ENCODE measurements around the gene STX11. TPM values are rescaled to one million over a fixed set of nuclear protein-coding genes. Genes with fewer than 3 reads are reported as not detected.

STX11 gene
- total RNA-seq, 1 experiment from 2014 or later, result 0.17 TPM

DNA sequence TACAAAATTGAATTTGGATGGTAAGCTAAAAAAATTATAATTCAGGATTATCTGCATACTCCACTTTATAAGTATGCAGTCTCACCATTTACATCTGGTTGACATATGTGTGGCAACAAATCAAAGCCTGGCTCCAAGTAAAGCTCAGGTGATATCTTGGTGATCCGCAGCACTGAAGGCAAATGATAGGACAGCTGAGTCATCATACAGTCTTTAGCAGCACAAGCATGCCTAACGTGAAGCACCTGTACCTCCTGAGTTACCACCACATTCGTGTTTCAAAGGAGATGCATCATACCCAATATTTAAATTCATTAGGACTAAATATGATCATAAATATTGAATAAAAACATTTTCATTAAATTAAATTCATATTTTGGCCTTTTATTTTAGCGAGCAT, 11.8 kb upstream of the STX11 start (continued):
- TF ChIP-seq, protein P1, sequence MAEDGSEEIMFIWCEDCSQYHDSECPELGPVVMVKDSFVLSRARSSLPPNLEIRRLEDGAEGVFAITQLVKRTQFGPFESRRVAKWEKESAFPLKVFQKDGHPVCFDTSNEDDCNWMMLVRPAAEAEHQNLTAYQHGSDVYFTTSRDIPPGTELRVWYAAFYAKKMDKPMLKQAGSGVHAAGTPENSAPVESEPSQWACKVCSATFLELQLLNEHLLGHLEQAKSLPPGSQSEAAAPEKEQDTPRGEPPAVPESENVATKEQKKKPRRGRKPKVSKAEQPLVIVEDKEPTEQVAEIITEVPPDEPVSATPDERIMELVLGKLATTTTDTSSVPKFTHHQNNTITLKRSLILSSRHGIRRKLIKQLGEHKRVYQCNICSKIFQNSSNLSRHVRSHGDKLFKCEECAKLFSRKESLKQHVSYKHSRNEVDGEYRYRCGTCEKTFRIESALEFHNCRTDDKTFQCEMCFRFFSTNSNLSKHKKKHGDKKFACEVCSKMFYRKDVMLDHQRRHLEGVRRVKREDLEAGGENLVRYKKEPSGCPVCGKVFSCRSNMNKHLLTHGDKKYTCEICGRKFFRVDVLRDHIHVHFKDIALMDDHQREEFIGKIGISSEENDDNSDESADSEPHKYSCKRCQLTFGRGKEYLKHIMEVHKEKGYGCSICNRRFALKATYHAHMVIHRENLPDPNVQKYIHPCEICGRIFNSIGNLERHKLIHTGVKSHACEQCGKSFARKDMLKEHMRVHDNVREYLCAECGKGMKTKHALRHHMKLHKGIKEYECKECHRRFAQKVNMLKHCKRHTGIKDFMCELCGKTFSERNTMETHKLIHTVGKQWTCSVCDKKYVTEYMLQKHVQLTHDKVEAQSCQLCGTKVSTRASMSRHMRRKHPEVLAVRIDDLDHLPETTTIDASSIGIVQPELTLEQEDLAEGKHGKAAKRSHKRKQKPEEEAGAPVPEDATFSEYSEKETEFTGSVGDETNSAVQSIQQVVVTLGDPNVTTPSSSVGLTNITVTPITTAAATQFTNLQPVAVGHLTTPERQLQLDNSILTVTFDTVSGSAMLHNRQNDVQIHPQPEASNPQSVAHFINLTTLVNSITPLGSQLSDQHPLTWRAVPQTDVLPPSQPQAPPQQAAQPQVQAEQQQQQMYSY (CRISPR knock-in tag; IDR thresholded peaks at IDR 0.05), result no peak
- no peak for TF ChIP-seq ZNF138 (CRISPR knock-in tag; conservative IDR thresholded peaks at IDR 0.05)

DNA sequence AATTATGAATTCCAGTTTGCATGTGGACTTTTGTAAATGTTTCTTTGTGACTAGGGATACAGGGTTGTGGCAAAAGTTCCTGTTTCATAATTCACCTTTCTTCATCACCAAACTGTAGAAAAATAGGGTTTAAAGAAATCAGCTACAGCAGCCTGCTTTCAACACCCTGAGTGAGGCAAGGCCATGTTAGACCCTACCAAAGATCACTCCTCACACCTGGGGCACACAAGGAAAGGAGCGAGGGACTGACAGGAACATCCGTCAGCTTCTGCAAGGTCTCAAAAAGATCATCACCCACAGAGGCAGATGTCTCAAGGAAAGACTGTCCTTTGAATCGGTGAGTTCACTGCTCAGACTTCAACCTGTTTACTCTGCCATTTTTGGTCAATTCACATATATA, 10.5 kb upstream of the STX11 start:
- Mint-ChIP-seq H3K4me1 (no peaks in the 10 kb centered on the region), H3K4me3 (no peak overlapping the region), H3K9me3 (no peaks in the 10 kb centered on the region), H3K36me3 (no peaks in the 10 kb centered on the region), H3K27ac (no peak overlapping the region), H3K27me3 (ENCODE audit: low read depth) (no peaks in the 10 kb centered on the region)
- TF ChIP-seq GTF2I (CRISPR knock-in tag; conservative IDR thresholded peaks at IDR 0.05) (no peak), ESRRA (CRISPR knock-in tag; IDR thresholded peaks at IDR 0.05; ENCODE audit: borderline replicate concordance) (no peak), SMAD4 (CRISPR knock-in tag; IDR thresholded peaks at IDR 0.05) (no peak)
- TF ChIP-seq, protein P2, sequence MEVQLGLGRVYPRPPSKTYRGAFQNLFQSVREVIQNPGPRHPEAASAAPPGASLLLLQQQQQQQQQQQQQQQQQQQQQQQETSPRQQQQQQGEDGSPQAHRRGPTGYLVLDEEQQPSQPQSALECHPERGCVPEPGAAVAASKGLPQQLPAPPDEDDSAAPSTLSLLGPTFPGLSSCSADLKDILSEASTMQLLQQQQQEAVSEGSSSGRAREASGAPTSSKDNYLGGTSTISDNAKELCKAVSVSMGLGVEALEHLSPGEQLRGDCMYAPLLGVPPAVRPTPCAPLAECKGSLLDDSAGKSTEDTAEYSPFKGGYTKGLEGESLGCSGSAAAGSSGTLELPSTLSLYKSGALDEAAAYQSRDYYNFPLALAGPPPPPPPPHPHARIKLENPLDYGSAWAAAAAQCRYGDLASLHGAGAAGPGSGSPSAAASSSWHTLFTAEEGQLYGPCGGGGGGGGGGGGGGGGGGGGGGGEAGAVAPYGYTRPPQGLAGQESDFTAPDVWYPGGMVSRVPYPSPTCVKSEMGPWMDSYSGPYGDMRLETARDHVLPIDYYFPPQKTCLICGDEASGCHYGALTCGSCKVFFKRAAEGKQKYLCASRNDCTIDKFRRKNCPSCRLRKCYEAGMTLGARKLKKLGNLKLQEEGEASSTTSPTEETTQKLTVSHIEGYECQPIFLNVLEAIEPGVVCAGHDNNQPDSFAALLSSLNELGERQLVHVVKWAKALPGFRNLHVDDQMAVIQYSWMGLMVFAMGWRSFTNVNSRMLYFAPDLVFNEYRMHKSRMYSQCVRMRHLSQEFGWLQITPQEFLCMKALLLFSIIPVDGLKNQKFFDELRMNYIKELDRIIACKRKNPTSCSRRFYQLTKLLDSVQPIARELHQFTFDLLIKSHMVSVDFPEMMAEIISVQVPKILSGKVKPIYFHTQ (CRISPR knock-in tag; IDR thresholded peaks at IDR 0.05), result no peak
- TF ChIP-seq, protein P3, sequence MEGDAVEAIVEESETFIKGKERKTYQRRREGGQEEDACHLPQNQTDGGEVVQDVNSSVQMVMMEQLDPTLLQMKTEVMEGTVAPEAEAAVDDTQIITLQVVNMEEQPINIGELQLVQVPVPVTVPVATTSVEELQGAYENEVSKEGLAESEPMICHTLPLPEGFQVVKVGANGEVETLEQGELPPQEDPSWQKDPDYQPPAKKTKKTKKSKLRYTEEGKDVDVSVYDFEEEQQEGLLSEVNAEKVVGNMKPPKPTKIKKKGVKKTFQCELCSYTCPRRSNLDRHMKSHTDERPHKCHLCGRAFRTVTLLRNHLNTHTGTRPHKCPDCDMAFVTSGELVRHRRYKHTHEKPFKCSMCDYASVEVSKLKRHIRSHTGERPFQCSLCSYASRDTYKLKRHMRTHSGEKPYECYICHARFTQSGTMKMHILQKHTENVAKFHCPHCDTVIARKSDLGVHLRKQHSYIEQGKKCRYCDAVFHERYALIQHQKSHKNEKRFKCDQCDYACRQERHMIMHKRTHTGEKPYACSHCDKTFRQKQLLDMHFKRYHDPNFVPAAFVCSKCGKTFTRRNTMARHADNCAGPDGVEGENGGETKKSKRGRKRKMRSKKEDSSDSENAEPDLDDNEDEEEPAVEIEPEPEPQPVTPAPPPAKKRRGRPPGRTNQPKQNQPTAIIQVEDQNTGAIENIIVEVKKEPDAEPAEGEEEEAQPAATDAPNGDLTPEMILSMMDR (IDR thresholded peaks at IDR 0.05), result no peak
- DNase-seq (ENCODE audit: low spot score) (no peak), ATAC-seq (no peak)
- CTCF ChIA-PET, result interaction anchor here (2.3 kb wide), 1 partner anchor 35 kb away, joined by 5 read pairs; no protein-coding TSS in a partner anchor
- POLR2A ChIA-PET, result no interaction called here

DNA sequence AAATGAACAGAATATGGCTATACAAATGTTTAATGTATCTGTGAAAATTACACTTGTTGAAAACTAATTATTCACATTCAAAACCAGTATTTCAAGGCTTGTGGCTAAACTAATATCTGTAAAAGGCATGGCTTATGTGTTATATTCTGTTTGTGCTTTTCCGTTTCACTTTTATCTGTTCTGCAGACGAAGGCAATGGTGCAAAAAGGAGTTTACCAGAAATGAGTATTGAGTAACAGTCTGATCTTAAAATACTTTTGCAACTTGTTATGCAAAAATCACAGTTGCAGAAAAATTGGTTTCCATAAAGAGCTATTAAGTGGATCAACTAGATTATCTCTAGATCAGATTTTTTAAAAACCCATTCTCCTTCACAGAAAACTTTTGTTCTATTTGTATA, 9.4 kb upstream of the STX11 start:
- CTCF ChIA-PET, result no interaction called here
- H3K27ac Mint-ChIP-seq, result no peak overlapping the region
- no peaks in the 10 kb centered on the region for H3K4me1 Mint-ChIP-seq
- H3K36me3 Mint-ChIP-seq, result no peaks in the 10 kb centered on the region
- DNase-seq (ENCODE audit: low spot score) (no peak), ATAC-seq (no peak)
- H3K4me3 Mint-ChIP-seq, result no peak overlapping the region
- POLR2A ChIA-PET, result no interaction called here
- peaks cover 5% of the 10 kb centered on the region for H3K27me3 Mint-ChIP-seq (ENCODE audit: low read depth)
- H3K9me3 Mint-ChIP-seq, result no peaks in the 10 kb centered on the region
- TF ChIP-seq ZNF671 (CRISPR knock-in tag; IDR thresholded peaks at IDR 0.05) (no peak), NR1H2 (CRISPR knock-in tag; IDR thresholded peaks at IDR 0.05) (no peak), SOX15 (CRISPR knock-in tag; IDR thresholded peaks at IDR 0.05) (no peak), E2F1 (CRISPR knock-in tag; IDR thresholded peaks at IDR 0.05) (no peak), RELA (CRISPR knock-in tag; IDR thresholded peaks at IDR 0.05; ENCODE audit: borderline replicate concordance) (no peak), ATF6 (CRISPR knock-in tag; IDR thresholded peaks at IDR 0.05) (no peak)
- TF ChIP-seq, protein P2 (CRISPR knock-in tag; IDR thresholded peaks at IDR 0.05), result no peak
- TF ChIP-seq, protein P4, sequence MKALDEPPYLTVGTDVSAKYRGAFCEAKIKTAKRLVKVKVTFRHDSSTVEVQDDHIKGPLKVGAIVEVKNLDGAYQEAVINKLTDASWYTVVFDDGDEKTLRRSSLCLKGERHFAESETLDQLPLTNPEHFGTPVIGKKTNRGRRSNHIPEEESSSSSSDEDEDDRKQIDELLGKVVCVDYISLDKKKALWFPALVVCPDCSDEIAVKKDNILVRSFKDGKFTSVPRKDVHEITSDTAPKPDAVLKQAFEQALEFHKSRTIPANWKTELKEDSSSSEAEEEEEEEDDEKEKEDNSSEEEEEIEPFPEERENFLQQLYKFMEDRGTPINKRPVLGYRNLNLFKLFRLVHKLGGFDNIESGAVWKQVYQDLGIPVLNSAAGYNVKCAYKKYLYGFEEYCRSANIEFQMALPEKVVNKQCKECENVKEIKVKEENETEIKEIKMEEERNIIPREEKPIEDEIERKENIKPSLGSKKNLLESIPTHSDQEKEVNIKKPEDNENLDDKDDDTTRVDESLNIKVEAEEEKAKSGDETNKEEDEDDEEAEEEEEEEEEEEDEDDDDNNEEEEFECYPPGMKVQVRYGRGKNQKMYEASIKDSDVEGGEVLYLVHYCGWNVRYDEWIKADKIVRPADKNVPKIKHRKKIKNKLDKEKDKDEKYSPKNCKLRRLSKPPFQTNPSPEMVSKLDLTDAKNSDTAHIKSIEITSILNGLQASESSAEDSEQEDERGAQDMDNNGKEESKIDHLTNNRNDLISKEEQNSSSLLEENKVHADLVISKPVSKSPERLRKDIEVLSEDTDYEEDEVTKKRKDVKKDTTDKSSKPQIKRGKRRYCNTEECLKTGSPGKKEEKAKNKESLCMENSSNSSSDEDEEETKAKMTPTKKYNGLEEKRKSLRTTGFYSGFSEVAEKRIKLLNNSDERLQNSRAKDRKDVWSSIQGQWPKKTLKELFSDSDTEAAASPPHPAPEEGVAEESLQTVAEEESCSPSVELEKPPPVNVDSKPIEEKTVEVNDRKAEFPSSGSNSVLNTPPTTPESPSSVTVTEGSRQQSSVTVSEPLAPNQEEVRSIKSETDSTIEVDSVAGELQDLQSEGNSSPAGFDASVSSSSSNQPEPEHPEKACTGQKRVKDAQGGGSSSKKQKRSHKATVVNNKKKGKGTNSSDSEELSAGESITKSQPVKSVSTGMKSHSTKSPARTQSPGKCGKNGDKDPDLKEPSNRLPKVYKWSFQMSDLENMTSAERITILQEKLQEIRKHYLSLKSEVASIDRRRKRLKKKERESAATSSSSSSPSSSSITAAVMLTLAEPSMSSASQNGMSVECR (CRISPR knock-in tag; IDR thresholded peaks at IDR 0.05; ENCODE audit: borderline replicate concordance), result no peak
